Suprapubic skin (tissue), 3 donors: ENCODE measurements around the gene NR4A1.

Source experiments
- CTCF ChIP-seq, 2 donors: fragments of 200-600 bp in 1 of 2; fragments of 450-650 bp in 1 of 2; sonication (generic) in 1 of 2; IDR thresholded peaks; one replicate each; pipeline ENCODE4 v1.5.1; 2016 to 2019; ENCODE audit warnings: antibody characterized with exemption in 2 of 2, mild to moderate bottlenecking in 1 of 2, moderate library complexity in 1 of 2
- EP300 ChIP-seq: sonication (generic); formaldehyde crosslinking; IDR thresholded peaks from one replicate; pipeline ENCODE4 v1.6.1; 2017; ENCODE audit warnings: antibody characterized with exemption
- POLR2A ChIP-seq, 2 donors: fragments of 450-650 bp; IDR thresholded peaks; one replicate each; pipeline ENCODE4 v1.6.1; 2017; ENCODE audit warnings: antibody characterized with exemption in 2 of 2, mild to moderate bottlenecking in 2 of 2, moderate library complexity in 2 of 2

- no peak for TF ChIP-seq POLR2A (IDR thresholded peaks at IDR 0.05)
- no peak for TF ChIP-seq CTCF (IDR thresholded peaks at IDR 0.05)
- no peak for TF ChIP-seq EP300
These were observed 35.7 kb upstream of the NR4A1 start for GRCh38 chr12:52015532-52016041.
